A204.1 (cell line): Measurements from ENCODE around the gene MAPRE2.
"Not testable (repeated sequence)": the region's sequence is repeated elsewhere in the genome, so short reads cannot be mapped to it uniquely, and the experiment has no call there.

Experiments
- FAIRE-seq: peaks from 2 replicates; lab custom pipeline; 2012; peaks lifted over from hg19 to GRCh38; lab: Jason Lieb, UNC

The MAPRE2 gene

GRCh38 chr18:35091841-35092240 lies 50.6 kb downstream of the MAPRE2 start:
- no peak for FAIRE-seq

- no peak for FAIRE-seq
Measured at GRCh38 chr18:35095983-35096676, 54.9 kb downstream of the MAPRE2 start.

- FAIRE-seq, result peak; percentile 75
Measured at GRCh38 chr18:35096677-35097011, 55.4 kb downstream of the MAPRE2 start.

- FAIRE-seq, result no peak
Measured at GRCh38 chr18:35097195-35097594, 56.0 kb downstream of the MAPRE2 start.

- no peak for FAIRE-seq
Measured at GRCh38 chr18:35097763-35098162, 56.5 kb downstream of the MAPRE2 start.

- no peak for FAIRE-seq
Measured at GRCh38 chr18:35099911-35100310, 58.7 kb downstream of the MAPRE2 start.

- FAIRE-seq, result no peak
Measured at GRCh38 chr18:35104391-35105051, 63.3 kb downstream of the MAPRE2 start.

GRCh38 chr18:35106013-35106844 lies 65.0 kb downstream of the MAPRE2 start:
- no peak for FAIRE-seq

- no peak for FAIRE-seq
Measured at GRCh38 chr18:35106845-35107148, 65.6 kb downstream of the MAPRE2 start.

- FAIRE-seq, result no peak
Measured at GRCh38 chr18:35107216-35107615, 66.0 kb downstream of the MAPRE2 start.

GRCh38 chr18:35108088-35108487 lies 66.9 kb downstream of the MAPRE2 start:
- not testable (repeated sequence) for FAIRE-seq

- peak; percentile 3 for FAIRE-seq
Measured at GRCh38 chr18:35110059-35110458, 68.8 kb downstream of the MAPRE2 start.

- FAIRE-seq, result no peak
Measured at GRCh38 chr18:35110554-35111485, 69.6 kb downstream of the MAPRE2 start.

- FAIRE-seq, result no peak
Measured at GRCh38 chr18:35112696-35113095, 71.5 kb downstream of the MAPRE2 start.

GRCh38 chr18:35114305-35114704 lies 73.1 kb downstream of the MAPRE2 start:
- FAIRE-seq, result no peak

GRCh38 chr18:35116784-35117318 lies 75.6 kb downstream of the MAPRE2 start:
- FAIRE-seq, result no peak

GRCh38 chr18:35117372-35117771 lies 76.2 kb downstream of the MAPRE2 start:
- no peak for FAIRE-seq

- no peak for FAIRE-seq
Measured at GRCh38 chr18:35117951-35118411, 76.8 kb downstream of the MAPRE2 start.

GRCh38 chr18:35118641-35119040 lies 77.4 kb downstream of the MAPRE2 start:
- no peak for FAIRE-seq

GRCh38 chr18:35121038-35121437 lies 79.8 kb downstream of the MAPRE2 start:
- no peak for FAIRE-seq

GRCh38 chr18:35121531-35121930 lies 80.3 kb downstream of the MAPRE2 start:
- no peak for FAIRE-seq
